HG03565 (cell line): ENCODE measurements around the gene PRRC2B.
"Not testable (repeated sequence)": the region's sequence is repeated elsewhere in the genome, so short reads cannot be mapped to it uniquely, and the experiment has no call there.

Experiments used
- ATAC-seq: cut with Tn5 transposase; IDR thresholded peaks from one replicate; pipeline ENCODE4 v1.9.1; 2021; ENCODE audit warnings: mild to moderate bottlenecking, moderate library complexity; ENCODE audit not compliant: unreplicated experiment

Gene PRRC2B

DNA sequence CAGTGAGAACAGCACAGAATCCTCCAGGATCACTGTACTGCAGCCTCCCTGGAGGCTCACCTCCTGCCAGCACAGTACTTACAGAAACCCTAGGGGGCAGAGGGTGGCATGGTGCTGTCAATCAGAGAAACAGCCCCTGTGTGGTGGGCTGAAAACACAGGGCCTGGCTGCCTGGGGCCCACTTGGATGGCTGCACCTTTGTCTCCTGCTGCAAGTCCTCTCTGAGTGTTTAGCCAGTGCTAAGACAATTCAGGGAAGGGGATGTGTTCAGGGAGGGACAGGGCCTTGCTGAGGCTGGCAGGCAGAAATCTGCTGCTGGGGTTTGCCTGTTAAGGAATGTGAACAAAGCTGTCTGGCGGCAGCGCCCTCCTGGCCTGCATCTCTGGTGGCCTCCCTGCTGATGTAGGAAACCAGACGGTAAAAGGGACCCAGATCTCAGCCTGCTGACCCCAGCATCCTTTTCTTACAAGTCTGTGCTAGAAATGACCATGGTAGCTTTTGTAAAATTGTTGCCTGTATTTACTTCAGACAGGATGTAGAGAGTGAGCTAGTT is 39.5 kb downstream of the PRRC2B start:
- no peak for ATAC-seq

DNA sequence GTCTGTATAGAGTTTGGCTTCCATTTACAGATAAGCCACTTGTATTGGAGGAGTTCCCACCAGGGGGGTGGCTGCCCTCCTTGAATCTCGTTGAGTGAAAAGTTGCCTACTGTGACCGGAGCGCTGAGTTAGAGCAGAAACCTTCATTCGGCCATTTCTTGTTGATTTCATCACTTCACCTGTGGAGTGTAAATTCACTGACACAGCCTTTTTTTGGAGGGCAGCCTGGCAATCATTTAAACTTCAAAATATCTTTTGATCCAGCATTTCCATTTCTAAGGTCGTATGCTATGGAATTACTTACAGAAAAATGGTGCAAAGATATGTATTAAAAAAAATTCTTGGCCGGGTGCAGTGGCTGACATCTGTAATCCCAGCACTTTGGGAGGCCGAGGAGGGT is 40.8 kb downstream of the PRRC2B start:
- no peak for ATAC-seq

DNA sequence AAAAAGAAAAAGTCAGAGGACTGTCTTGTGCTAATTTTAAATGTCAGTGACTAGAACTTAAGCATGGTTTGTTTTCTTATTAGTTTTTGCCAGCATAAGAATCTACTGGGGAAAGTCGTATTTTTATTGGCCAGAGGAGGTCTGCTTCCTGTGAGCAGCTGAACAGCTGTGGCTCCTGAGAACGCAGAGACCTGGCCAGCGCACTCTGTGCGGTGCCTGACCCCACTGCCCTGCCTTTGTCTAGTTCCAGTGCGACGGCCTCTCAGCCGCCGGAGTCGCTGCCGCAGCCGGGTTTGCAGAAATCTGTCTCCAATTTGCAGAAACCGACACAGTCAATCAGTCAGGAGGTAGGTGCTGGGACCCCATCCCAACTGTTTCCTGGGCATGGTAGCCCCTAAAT is 42.5 kb downstream of the PRRC2B start:
- no peak for ATAC-seq

DNA sequence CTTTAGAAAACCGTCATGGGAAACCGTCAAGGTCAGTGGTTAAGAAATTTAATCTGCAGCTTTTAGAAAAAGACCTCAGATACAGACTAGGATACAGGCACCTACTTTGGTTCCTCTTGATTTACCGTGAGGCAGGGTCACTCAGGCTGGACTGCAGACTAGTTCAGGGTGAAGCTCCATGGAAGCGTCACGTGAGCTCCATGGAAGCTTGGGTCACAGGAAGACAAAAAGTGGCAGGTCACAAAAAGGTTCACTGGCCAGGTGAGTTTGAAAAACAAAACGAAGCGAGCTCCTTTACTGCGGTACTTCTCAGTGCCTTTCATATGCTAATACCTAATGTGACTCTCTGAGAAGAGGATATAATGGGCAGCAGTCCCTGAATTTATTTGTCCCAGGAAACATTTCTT is 43.0 kb downstream of the PRRC2B start:
- no peak for ATAC-seq

GRCh38 chr9:131438190-131438589 is 44.3 kb downstream of the PRRC2B start:
- no peak for ATAC-seq

DNA sequence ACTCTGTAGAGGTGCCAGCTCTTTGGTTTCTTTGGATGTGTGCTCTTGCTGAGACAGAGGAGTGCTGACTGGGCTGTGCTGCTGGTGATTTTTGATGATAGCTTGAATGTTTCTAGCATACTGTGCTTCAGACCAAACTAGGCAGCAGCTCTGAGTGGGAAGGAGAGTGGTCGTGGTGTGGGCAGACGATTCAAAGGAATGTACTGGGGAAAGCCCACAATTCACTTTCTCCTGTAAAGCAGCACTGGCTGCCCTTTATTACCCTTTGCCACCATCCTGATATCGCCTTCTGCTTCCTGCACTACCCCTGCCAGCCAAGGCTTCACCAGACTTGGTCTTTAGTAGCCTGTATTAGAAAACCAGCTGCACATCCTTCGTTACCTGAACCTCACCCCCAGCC is 45.3 kb downstream of the PRRC2B start:
- ATAC-seq = no peak

DNA sequence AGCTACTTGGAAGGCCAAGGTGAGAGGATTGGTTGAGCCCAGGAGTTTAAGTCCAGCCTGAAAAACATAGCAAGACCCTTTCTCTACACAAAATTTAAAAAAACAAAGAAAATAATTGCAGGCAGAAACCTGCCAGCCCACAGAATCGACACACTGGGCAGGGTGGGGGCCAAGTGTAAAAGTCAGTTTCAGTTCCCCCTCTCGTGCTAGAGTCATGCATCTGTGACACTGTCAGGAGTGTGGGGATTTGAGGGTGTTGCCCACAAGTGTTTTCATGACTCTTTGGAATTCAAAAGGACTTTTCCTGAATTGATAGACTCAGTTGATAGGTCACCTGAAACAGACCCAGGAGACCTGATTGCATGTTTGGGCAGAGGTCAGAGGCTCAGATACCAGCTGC is 47.6 kb downstream of the PRRC2B start:
- ATAC-seq = no peak

DNA sequence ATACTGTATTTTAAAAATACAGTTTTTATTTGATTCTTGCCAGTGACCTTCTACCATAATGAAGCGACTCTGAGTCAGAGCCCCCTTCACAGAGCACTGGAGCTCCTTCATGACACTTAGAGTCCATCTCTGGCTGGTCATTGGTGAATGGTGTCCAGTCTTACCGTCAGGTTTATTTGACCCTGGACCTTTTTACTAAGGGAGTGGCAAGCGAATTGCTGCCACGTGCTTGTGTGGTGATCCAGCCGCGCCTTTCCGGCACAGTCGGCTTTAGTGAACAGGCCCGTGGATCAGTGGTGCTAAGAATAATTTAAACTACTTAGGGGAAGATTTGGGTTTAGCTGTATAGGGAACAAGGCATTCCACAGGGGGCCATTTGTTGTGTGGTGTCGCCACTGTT is 48.5 kb downstream of the PRRC2B start:
- no peak for ATAC-seq

GRCh38 chr9:131443648-131444047 is 49.8 kb downstream of the PRRC2B start:
- ATAC-seq = no peak

GRCh38 chr9:131446276-131446675 is 52.4 kb downstream of the PRRC2B start:
- ATAC-seq = no peak

GRCh38 chr9:131447148-131447547 is 53.3 kb downstream of the PRRC2B start:
- ATAC-seq = no peak

DNA sequence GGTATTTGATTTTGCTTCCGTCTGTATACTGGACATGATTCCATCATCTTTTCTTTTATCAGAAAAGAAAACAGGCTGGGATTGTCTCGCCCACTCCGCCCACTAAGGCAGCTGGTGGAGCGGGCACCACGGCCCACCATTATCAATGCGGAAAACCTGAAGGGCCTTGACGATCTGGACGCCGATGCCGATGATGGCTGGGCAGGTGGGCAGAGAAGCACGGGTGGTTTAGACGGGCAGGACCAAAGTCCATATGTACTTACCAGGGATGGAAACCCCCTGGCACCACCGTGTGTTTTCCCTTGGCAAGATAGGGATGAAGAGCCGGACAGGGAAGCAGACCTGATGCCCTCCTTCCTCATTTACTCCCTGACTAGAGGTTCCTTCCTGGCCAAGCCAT is 53.7 kb downstream of the PRRC2B start:
- ATAC-seq = no peak

DNA sequence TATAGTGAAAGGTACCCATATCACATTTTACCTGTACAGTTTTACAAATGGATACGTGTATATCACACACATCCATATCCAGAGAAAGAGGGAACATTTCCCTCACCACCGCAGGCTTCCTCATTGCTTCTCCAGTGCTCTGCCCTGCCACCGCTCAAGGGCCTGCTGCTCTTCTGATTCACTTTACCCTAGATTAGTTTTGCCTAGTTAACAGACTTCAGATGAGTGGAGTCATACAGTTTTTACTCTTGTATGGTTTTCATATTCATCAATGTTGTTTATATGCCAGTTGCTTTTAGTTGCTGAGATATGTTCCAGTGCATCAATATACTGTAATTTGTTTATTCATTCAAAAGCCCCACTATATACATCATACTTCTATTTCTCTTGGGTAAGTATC is 54.9 kb downstream of the PRRC2B start:
- no peak for ATAC-seq

GRCh38 chr9:131449276-131449675 is 55.4 kb downstream of the PRRC2B start:
- no peak for ATAC-seq

DNA sequence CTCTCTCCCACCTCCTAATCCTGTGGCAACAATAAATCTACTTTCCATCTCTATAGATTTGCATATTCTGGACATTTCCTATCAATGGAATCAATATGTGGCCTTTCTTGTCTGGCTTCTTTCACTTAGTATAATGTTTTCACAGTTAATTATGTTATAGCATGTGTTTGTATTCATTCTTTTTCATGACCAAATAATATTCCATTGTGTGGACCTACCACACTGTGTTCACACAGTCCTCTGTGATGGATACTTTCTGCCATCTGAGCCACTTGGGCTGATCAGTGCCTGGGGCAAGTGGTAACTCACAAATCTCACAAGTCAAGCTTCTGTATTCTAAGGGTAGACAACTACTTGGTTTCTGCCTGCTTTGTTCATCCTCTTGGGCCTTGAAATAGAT is 60.1 kb downstream of the PRRC2B start:
- ATAC-seq = no peak

DNA sequence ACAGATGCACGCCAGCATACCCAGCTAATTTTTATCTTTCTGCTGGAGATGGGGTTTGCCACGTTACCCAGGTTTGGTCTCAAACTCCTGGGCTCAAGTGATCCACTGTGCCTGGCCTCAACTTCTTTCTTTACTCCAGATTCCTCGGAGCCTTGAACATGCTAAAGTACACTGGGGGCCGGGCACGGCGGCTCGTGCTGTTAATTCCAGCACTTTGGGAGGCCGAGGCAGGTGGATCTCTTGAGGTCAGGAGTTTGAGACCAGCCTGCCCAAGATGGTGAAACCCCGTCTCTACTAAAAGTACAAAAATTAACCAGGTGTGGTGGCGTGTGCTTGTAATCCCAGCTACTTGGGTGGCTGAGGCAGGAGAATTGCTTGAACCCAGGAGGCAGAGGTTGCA is 61.8 kb downstream of the PRRC2B start:
- not testable (repeated sequence) for ATAC-seq

- no peak for ATAC-seq
These were observed 63.9 kb downstream of the PRRC2B start for GRCh38 chr9:131457746-131458145.

DNA sequence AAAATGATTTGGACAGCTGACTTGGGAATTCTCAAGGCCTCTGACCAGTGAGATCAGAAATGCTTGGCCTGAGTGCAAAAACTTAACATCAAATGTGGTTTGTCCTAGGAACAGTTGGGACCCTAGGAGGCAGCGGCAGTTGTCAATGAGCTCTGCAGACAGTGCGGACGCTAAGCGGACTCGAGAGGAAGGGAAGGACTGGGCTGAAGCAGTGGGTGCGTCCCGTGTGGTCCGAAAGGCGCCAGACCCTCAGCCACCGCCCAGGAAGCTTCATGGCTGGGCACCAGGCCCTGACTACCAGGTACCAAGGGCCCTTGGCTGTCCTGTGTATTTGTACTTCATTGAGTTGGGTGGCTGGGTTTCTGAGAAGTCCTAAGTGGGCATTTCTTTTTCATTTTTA is 65.2 kb downstream of the PRRC2B start:
- no peak for ATAC-seq

GRCh38 chr9:131461166-131461565 is 67.3 kb downstream of the PRRC2B start:
- no peak for ATAC-seq

DNA sequence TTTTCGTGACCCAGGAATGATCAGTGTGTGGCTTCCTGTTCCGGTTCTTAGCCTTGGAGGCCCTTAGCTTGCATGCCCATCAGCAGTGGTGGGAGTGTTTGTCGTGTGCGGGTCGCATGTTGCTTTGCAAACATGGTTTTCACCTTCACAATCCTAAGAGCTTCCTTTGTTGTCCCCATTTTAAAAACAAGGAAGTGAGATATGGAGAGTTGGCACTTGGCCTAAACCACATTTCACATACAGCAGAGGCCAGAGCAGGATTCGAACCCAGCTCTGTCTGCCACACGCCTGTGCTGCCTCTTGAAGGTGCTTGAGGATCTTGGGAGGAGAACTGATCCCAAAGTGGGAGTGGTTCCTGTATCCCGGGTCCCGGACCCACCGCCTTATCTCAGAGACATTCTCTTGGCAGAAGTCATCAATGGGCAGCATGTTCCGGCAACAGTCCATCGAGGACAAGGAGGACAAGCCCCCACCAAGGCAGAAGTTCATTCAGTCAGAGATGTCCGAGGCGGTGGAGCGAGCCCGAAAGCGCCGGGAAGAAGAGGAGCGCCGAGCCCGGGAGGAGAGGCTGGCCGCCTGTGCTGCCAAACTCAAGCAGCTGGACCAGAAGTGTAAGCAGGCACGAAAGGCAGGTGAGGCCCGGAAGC is 70.6 kb downstream of the PRRC2B start:
- no peak for ATAC-seq

DNA sequence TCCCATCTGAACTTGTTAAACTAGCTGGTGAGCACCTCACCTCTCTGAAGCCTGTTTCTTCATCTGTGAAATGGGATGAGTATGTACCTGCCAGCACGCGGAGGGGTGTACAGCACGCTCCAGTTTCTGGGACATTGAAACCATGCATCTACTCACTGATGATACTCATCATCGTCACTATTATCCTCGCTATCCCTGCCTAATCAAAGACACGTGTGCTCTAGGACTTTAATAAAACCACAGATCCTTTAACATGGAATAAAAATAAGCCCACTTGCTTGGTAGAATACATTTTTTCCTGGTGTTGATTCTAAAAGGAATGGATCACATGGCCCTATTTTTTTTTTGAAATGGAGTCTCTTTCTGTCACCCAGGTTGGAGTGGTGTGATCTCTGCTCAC is 71.5 kb downstream of the PRRC2B start:
- no peak for ATAC-seq

DNA sequence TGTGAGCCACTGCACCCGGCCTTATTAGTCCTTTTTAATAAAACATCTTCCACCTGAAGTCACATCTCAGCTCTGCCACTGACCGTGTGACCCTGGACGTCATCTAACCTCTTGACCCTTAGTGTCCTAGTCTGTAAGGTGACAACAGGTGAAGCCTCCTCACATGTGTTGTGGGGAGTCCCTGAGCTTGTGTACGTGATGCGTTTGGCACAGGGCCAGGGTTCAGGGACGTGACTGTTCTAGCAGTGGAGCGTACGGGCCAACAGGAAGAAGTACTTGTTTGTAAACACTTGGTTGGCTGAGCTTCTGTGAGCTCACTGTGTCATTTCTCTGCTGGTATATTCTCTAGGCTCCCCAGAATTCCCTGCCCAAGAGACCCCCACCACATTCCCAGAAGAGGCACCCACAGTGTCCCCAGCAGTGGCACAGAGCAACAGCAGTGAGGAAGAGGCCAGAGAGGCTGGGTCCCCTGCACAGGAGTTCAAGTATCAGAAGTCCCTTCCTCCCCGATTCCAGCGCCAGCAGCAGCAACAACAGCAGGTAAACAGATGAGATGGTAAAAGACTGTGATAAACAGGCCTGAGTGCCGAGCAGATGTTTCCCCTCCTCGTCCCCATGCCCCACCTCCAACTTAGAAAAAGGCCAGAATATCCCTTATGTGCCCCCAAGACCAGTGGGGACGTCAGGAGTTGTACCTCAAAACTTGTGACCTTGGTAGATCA is 73.5 kb downstream of the PRRC2B start:
- ATAC-seq = no peak

- no peak for ATAC-seq
These were observed 74.1 kb downstream of the PRRC2B start for GRCh38 chr9:131468031-131468430.
